K562 (cell line): ENCODE data around the gene IFRD1. TPM values are rescaled to one million over a fixed set of nuclear protein-coding genes. Genes with fewer than 3 reads are reported as not detected.
"Not testable (repeated sequence)": the region's sequence is repeated elsewhere in the genome, so short reads cannot be mapped to it uniquely, and the experiment has no call there.

Source experiments
- ATAC-seq: fragments of 200-7000 bp; cut with Tn5 transposase; 3 replicates; pipeline ENCODE4 v1.9.1; 2020; ENCODE audit warnings: moderate library complexity
- BruUV-seq: library from RNA; stranded (reverse); fragments of 400-500 nt; replicated peaks from 2 replicates; lab custom pipeline; 2021; lab: Mats Ljungman, UMichigan
- CTCF ChIA-PET: fragments of 300-600 bp; formaldehyde crosslinking; extraction: SDS; loops from one replicate; lab custom pipeline; 2021; ENCODE audit warnings: low intra/inter-chr PET ratio; lab: Yijun Ruan, JAX
- POLR2A ChIA-PET: fragments of 300-600, 350-650 bp; sonication (Branson Sonifier 250); formaldehyde crosslinking; extraction: SDS; loops from one replicate; lab custom pipeline; 2021; ENCODE audit warnings: antibody characterized with exemption, inconsistent platforms; lab: Yijun Ruan, JAX
- DNase-seq, 4 experiments: peaks; one replicate each; pipeline versions ENCODE4 v3.0.0 to v3.0.0-alpha.2; 2011 to 2018; ENCODE audit warnings: low spot score in 3 of 4, mixed read lengths in 3 of 4; ENCODE audit errors: extremely low read depth in 1 of 4
- FAIRE-seq: peaks from 2 replicates; lab custom pipeline; 2011; peaks lifted over from hg19 to GRCh38; lab: Jason Lieb, UNC
- H2AFZ ChIP-seq: 2 replicates; pipeline ENCODE4 v1.6.0; 2011; ENCODE audit warnings: low read depth, low read length, control low read depth, inconsistent platforms
- H3K27ac ChIP-seq: fragments of 200-600 bp; 3 replicates; pipeline ENCODE4 v1.8.0; 2011; ENCODE audit warnings: low read depth, mild to moderate bottlenecking, control low read depth, inconsistent platforms, low read length, moderate library complexity, mixed read lengths; ENCODE audit errors: extremely low read depth
- H3K27me3 ChIP-seq, 2 experiments: fragments of 300-600 bp in 1 of 2; 2 replicates in 1 of 2; 3 replicates in 1 of 2; pipeline versions ENCODE4 v1.6.0 to v1.8.0; 2011; ENCODE audit warnings: inconsistent platforms in 2 of 2, low read length in 2 of 2, mild to moderate bottlenecking in 1 of 2, mixed read lengths in 1 of 2, moderate library complexity in 1 of 2; ENCODE audit not compliant: control insufficient read depth in 2 of 2, insufficient read depth in 2 of 2
- H3K36me3 ChIP-seq: fragments of 300-600 bp; 3 replicates; pipeline ENCODE4 v1.8.0; 2011; ENCODE audit warnings: mild to moderate bottlenecking, low read length, inconsistent platforms; ENCODE audit not compliant: control insufficient read depth, insufficient read depth
- H3K4me1 ChIP-seq, 2 experiments: fragments of 200-600 bp in 1 of 2; replicated peaks in 1 of 2; 2 replicates in 1 of 2; 3 replicates in 1 of 2; pipeline versions ENCODE4 v1.5.1 to v1.8.0; 2011; ENCODE audit warnings: inconsistent platforms in 2 of 2, low read length in 2 of 2, mild to moderate bottlenecking in 1 of 2, mixed read lengths in 1 of 2, moderate library complexity in 1 of 2; ENCODE audit not compliant: control insufficient read depth in 2 of 2, insufficient read depth in 2 of 2
- H3K4me2 ChIP-seq: 2 replicates; pipeline ENCODE4 v1.6.1; 2011; ENCODE audit warnings: low read length, control low read depth, inconsistent platforms, mixed read lengths; ENCODE audit not compliant: insufficient read depth
- H3K4me3 ChIP-seq: fragments of 200-600 bp; sonication (generic), shearing (Covaris generic); 2 replicates; pipeline ENCODE4 v1.5.1; 2016; ENCODE audit warnings: control low read depth, inconsistent platforms
- H3K79me2 ChIP-seq: fragments of 200-600 bp; 3 replicates; pipeline ENCODE4 v1.8.0; 2011; ENCODE audit warnings: low read length, inconsistent platforms; ENCODE audit not compliant: control insufficient read depth, insufficient read depth
- H3K9ac ChIP-seq, 2 experiments: 2 replicates each; pipeline versions ENCODE4 v1.6.0 to v1.6.1; 2011; ENCODE audit warnings: low read depth in 2 of 2, low read length in 2 of 2, control low read depth in 1 of 2, inconsistent platforms in 1 of 2, mild to moderate bottlenecking in 1 of 2, mixed read lengths in 1 of 2; ENCODE audit not compliant: insufficient read depth in 1 of 2
- H3K9me1 ChIP-seq: one replicate; pipeline ENCODE4 v1.6.0; 2011; ENCODE audit warnings: inconsistent platforms, mild to moderate bottlenecking, low read length, moderate library complexity; ENCODE audit not compliant: control insufficient read depth, insufficient read depth
- H3K9me3 ChIP-seq: replicated peaks from 2 replicates; pipeline ENCODE4 v1.5.1; 2011; ENCODE audit warnings: low read depth, low read length, inconsistent platforms; ENCODE audit not compliant: control insufficient read depth, insufficient read depth
- H4K20me1 ChIP-seq: replicated peaks from 2 replicates; pipeline ENCODE4 v1.6.1; 2011; ENCODE audit warnings: low read length, inconsistent platforms, mixed read lengths; ENCODE audit not compliant: control insufficient read depth, insufficient read depth
- C11orf30 ChIP-seq: fragments of 450-650 bp; IDR thresholded peaks from 2 replicates; pipeline ENCODE4 v1.6.1; 2016; ENCODE audit warnings: low read depth, mild to moderate bottlenecking
- CEBPG ChIP-seq, 3 experiments: fragments of 200-800 bp in 1 of 3; sonication (Bioruptor generic) in 1 of 3; sonication (generic) in 1 of 3; formaldehyde crosslinking in 1 of 3; IDR thresholded peaks in 2 of 3; conservative IDR thresholded peaks in 1 of 3; 2 replicates each; pipeline versions ENCODE4 v1.6.1 to v1.8.0; 2016 to 2022; ENCODE audit warnings: missing compliant biosample characterization in 2 of 3, missing genetic modification characterization in 2 of 3, mild to moderate bottlenecking in 1 of 3, missing genetic modification reagents in 1 of 3
- MAFG ChIP-seq: fragments of 450-650 bp; conservative IDR thresholded peaks from 2 replicates; pipeline ENCODE4 v1.6.1; 2016; ENCODE audit warnings: missing genetic modification characterization, missing compliant biosample characterization
- ZNF316 ChIP-seq: fragments of 450-650 bp; IDR thresholded peaks from 2 replicates; pipeline ENCODE4 v1.6.1; 2016
- WGBS: fragments of 100-300 bp; shearing (Covaris generic); methylation state at CpG from one replicate; pipeline ENCODE4 v1.1.6; 2016; ENCODE audit warnings: low coverage, mixed read lengths; ENCODE audit not compliant: insufficient coverage; ENCODE audit errors: missing lambda C conversion rate; 5-methylcytosine and 5-hydroxymethylcytosine counted together
- in situ Hi-C: fragments of 300-500 bp; cut with MboI; formaldehyde crosslinking; loops from 4 replicates; pipeline ENCODE4 v1.15.0; 2018; ENCODE audit warnings: inconsistent platforms, mixed read lengths
- intact Hi-C: fragments of 100-400 bp; cut with micrococcal nuclease; formaldehyde crosslinking; loops from 2 replicates; pipeline ENCODE4 v1.14.2; 2022
- polyA plus RNA-seq, 8 experiments: library from polyadenylated mRNA; depleted of rRNA in 4 of 8; stranded (reverse) in 5 of 8; unstranded in 3 of 8; fragments of >200 nt; fragmentation: Nextera tagmentation in 2 of 8; fragmentation: Illumina TruSeq in 1 of 8; extraction: Ambion mirVana in 2 of 8; extraction: Trizol in 1 of 8; gene quantifications; 2 replicates each; pipeline versions ENCODE4 v1.2.1 to v1.2.3, GENCODE V29; 2011 to 2014; ENCODE audit warnings: inconsistent platforms in 1 of 8, missing spikeins in 1 of 8
- total RNA-seq, 7 experiments: library from RNA; depleted of rRNA in 6 of 7; stranded (reverse); fragments of >200 nt in 6 of 7; fragmentation: Illumina TruSeq in 2 of 7; extraction: Trizol in 2 of 7; gene quantifications; 2 replicates each; pipeline versions ENCODE4 v1.2.1 to v1.2.3, GENCODE V29; 2011 to 2021; ENCODE audit warnings: low replicate concordance in 1 of 7
- TF ChIP-seq, protein P1 (sequence below), 3 experiments: IDR thresholded peaks in 2 of 3; conservative IDR thresholded peaks in 1 of 3; 2 replicates each; pipeline ENCODE4 v1.5.1; 2011 to 2012; ENCODE audit warnings: low read length in 3 of 3, mild to moderate bottlenecking in 3 of 3, control low read depth in 2 of 3, improper control_type of control experiment in 1 of 3, inconsistent platforms in 1 of 3, low read depth in 1 of 3, mixed read lengths in 1 of 3, moderate library complexity in 1 of 3; ENCODE audit not compliant: insufficient read depth in 2 of 3

Gene IFRD1
- total and polyA plus RNA-seq, 9 of the 15 experiments (the other 6 are each of a cell fraction or from before 2014, with no cell fraction given), result 27.6 to 81.8 (median 68.1) TPM

DNA sequence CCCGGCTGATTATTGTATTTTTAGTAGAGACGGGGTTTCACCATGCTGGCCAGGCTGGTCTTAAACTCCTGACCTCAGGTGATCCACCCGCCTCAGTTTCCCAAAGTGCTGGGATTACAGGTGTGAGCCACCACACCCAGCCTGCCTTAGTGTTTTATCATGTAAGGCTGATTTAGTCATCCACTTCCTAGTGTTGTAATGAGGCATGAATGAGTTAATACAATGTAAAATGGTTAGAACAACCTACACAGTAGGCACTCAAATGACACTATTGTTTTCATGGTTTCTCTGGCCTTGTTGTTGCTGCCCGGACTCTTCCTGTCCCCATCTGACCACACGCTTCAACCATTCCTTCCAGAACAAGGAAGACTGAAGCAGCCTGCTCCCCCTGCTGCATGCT is 66.2 kb downstream of the IFRD1 start:
- POLR2A ChIA-PET, H2AFZ ChIP-seq, H3K4me3 ChIP-seq, H3K9me1 ChIP-seq, H3K9ac ChIP-seq, H4K20me1 ChIP-seq, H3K79me2 ChIP-seq, H3K9me3 ChIP-seq, H3K27ac ChIP-seq, H3K4me2 ChIP-seq, FAIRE-seq, H3K36me3 ChIP-seq, in situ Hi-C loops, H3K4me1 ChIP-seq, CTCF ChIA-PET, BruUV-seq, DNase-seq: not testable (repeated sequence)
- TF ChIP-seq, protein P1, sequence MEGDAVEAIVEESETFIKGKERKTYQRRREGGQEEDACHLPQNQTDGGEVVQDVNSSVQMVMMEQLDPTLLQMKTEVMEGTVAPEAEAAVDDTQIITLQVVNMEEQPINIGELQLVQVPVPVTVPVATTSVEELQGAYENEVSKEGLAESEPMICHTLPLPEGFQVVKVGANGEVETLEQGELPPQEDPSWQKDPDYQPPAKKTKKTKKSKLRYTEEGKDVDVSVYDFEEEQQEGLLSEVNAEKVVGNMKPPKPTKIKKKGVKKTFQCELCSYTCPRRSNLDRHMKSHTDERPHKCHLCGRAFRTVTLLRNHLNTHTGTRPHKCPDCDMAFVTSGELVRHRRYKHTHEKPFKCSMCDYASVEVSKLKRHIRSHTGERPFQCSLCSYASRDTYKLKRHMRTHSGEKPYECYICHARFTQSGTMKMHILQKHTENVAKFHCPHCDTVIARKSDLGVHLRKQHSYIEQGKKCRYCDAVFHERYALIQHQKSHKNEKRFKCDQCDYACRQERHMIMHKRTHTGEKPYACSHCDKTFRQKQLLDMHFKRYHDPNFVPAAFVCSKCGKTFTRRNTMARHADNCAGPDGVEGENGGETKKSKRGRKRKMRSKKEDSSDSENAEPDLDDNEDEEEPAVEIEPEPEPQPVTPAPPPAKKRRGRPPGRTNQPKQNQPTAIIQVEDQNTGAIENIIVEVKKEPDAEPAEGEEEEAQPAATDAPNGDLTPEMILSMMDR (IDR thresholded peaks at IDR 0.05 in 2 of 3, conservative IDR thresholded peaks at IDR 0.05 in 1 of 3; ENCODE audit: insufficient read depth in 2 of 3, low read depth in 1 of 3, low read length in 3 of 3), result peak in 1 of 3 experiments; percentile 8; a peak in 1 of 6 replicates
- intact Hi-C loops, result loop anchor here (1.0 kb wide), 1 partner anchor 36 kb away; the partner anchor contains the start of gene LSMEM1
- WGBS, result 3% methylated on average over 5 of the region's 5 CpGs
- H3K27me3 ChIP-seq, result peaks cover 50 to 59% of the 10 kb centered on the region in 2 experiments
- ATAC-seq, result peak; percentile 43

DNA sequence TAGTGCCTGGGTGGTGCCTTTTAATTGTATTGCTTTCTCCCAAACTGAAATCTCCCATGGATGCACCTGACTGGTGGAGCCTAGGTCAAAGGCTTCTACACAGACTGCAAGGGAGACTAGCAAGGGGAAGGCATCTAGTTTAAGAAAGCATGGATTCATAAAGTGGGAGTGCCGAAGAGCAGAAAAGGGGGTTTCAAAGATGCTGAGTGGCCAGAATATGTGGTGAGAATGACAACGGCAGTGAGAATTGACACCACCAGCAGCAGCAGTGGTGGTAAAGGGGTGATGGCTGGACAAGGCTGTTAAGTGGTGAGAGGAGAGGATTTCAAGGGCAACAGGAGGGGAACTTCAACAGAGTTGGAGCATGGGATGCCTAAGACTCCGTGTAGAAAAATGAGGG is 67.2 kb downstream of the IFRD1 start:
- H4K20me1 ChIP-seq, result no peaks in the 10 kb centered on the region
- CTCF ChIA-PET, result no interaction called here
- ATAC-seq (no peak), DNase-seq (no peak), FAIRE-seq (no peak)
- peaks cover 43 to 59% of the 10 kb centered on the region in 2 experiments for H3K27me3 ChIP-seq
- H3K79me2 ChIP-seq, result no peaks in the 10 kb centered on the region
- no peak overlapping the region for H3K4me3 ChIP-seq
- no peaks in the 10 kb centered on the region for H3K36me3 ChIP-seq
- no peak overlapping the region for H2AFZ ChIP-seq
- POLR2A ChIA-PET, result no interaction called here
- no peak overlapping the region for H3K4me2 ChIP-seq
- H3K27ac ChIP-seq, result no peak overlapping the region
- intact Hi-C loops, result no loop called here
- TF ChIP-seq MAFG, result peak; percentile 44; the same call in 1 of the 2 replicates
- TF ChIP-seq ZNF316, result peak; percentile 67
- TF ChIP-seq CEBPG (CRISPR knock-in tag; IDR thresholded peaks at IDR 0.05), result no peak
- no peak for TF ChIP-seq CEBPG (tag; conservative IDR thresholded peaks at IDR 0.05 in 1 of 2, IDR thresholded peaks at IDR 0.05 in 1 of 2)
- peak; percentile 35; the same call in 1 of the 2 replicates for TF ChIP-seq C11orf30
- TF ChIP-seq, all 486 proteins: peak for 3
- in situ Hi-C loops, result no loop called here
- no TSS peak for BruUV-seq
- Histone ChIP-seq H3K9ac (no peak overlapping the region), H3K9me3 (no peaks in the 10 kb centered on the region), H3K9me1 (no peaks in the 10 kb centered on the region), H3K4me1 (no peaks in the 10 kb centered on the region)
- 1% methylated on average over 3 of the region's 3 CpGs for WGBS
